IMR-90 (cell line): Measurements from ENCODE around the gene PEX26. TPM values are rescaled to one million over a fixed set of nuclear protein-coding genes. Genes with fewer than 3 reads are reported as not detected.

ENCODE experiments used
- ATAC-seq: fragments of 200-7000 bp; cut with Tn5 transposase; 2 replicates; pipeline ENCODE4 v1.9.1; 2020; ENCODE audit warnings: low read depth, mild to moderate bottlenecking, moderate library complexity
- BruUV-seq: library from RNA; stranded (reverse); fragments of 400-500 nt; replicated peaks from 2 replicates; lab custom pipeline; 2021; lab: Mats Ljungman, UMichigan
- CTCF ChIA-PET: fragments of 300-600 bp; formaldehyde crosslinking; extraction: SDS; loops from one replicate; lab custom pipeline; 2021; ENCODE audit warnings: antibody characterized with exemption; lab: Yijun Ruan, JAX
- POLR2A ChIA-PET: fragments of 300-600 bp; sonication (Branson Sonifier 250); formaldehyde crosslinking; loops from one replicate; lab custom pipeline; 2022; ENCODE audit warnings: antibody characterized with exemption; ENCODE audit not compliant: unreplicated experiment; lab: Charles Lee
- DNase-seq: peaks from one replicate; pipeline ENCODE4 v3.0.0; 2013
- H2AFZ ChIP-seq: replicated peaks from 2 replicates; pipeline ENCODE3; 2013; ENCODE audit warnings: low read length, mild to moderate bottlenecking; ENCODE audit not compliant: poor library complexity
- H2AK5ac ChIP-seq: 2 replicates; pipeline ENCODE4 v1.6.1; 2013; ENCODE audit warnings: low read depth, low read length, inconsistent platforms
- H2AK9ac ChIP-seq: replicated peaks from 2 replicates; pipeline ENCODE3; 2013; ENCODE audit warnings: mild to moderate bottlenecking, low read depth, low read length, moderate library complexity; ENCODE audit not compliant: poor library complexity
- H2BK120ac ChIP-seq: 2 replicates; pipeline ENCODE4 v1.6.1; 2013; ENCODE audit warnings: low read depth, low read length, inconsistent platforms
- H2BK15ac ChIP-seq: 3 replicates; pipeline ENCODE4 v1.6.1; 2013; ENCODE audit warnings: low read depth, low read length, inconsistent platforms
- H2BK20ac ChIP-seq: 2 replicates; pipeline ENCODE4 v1.6.1; 2013; ENCODE audit warnings: low read depth, mild to moderate bottlenecking, inconsistent platforms, low read length, moderate library complexity
- H2BK5ac ChIP-seq: 2 replicates; pipeline ENCODE4 v1.6.1; 2013; ENCODE audit warnings: mild to moderate bottlenecking, low read depth, low read length, inconsistent platforms; ENCODE audit not compliant: poor library complexity, severe bottlenecking
- H3K14ac ChIP-seq: replicated peaks from 2 replicates; pipeline ENCODE4 v1.6.1; 2013; ENCODE audit warnings: low read depth, low read length, inconsistent platforms
- H3K18ac ChIP-seq: 2 replicates; pipeline ENCODE4 v1.6.1; 2013; ENCODE audit warnings: low read depth, low read length, control low read depth
- H3K23ac ChIP-seq: 2 replicates; pipeline ENCODE4 v1.6.1; 2013; ENCODE audit warnings: low read depth, low read length, inconsistent platforms
- H3K27ac ChIP-seq: 2 replicates; pipeline ENCODE4 v1.5.1; 2013; ENCODE audit warnings: mild to moderate bottlenecking, control low read depth, low read length; ENCODE audit not compliant: insufficient read depth
- H3K27me3 ChIP-seq: 2 replicates; pipeline ENCODE4 v1.6.1; 2013; ENCODE audit warnings: low read length; ENCODE audit not compliant: control insufficient read depth, insufficient read depth
- H3K36me3 ChIP-seq: 2 replicates; pipeline ENCODE4 v1.6.1; 2013; ENCODE audit warnings: low read length, mixed read lengths; ENCODE audit not compliant: control insufficient read depth, insufficient read depth
- H3K4ac ChIP-seq: 2 replicates; pipeline ENCODE4 v1.6.1; 2013; ENCODE audit warnings: low read depth, low read length, inconsistent platforms
- H3K4me1 ChIP-seq: 2 replicates; pipeline ENCODE4 v1.6.1; 2013; ENCODE audit warnings: low read length, mixed read lengths; ENCODE audit not compliant: control insufficient read depth, insufficient read depth
- H3K4me2 ChIP-seq: 2 replicates; pipeline ENCODE4 v1.6.1; 2013; ENCODE audit warnings: low read depth, mild to moderate bottlenecking, control low read depth, low read length, moderate library complexity
- H3K4me3 ChIP-seq: 2 replicates; pipeline ENCODE4 v1.5.1; 2013; ENCODE audit warnings: low read depth, mild to moderate bottlenecking, control low read depth, low read length, moderate library complexity; ENCODE audit not compliant: insufficient read depth
- H3K56ac ChIP-seq: 2 replicates; pipeline ENCODE4 v1.6.1; 2013; ENCODE audit warnings: low read length, inconsistent platforms; ENCODE audit not compliant: insufficient read depth; ENCODE audit errors: extremely low read depth
- H3K79me1 ChIP-seq, 2 experiments: 2 replicates each; pipeline ENCODE4 v1.6.1; 2013; ENCODE audit warnings: low read length in 2 of 2, inconsistent platforms in 1 of 2, low read depth in 1 of 2
- H3K9ac ChIP-seq: 2 replicates; pipeline ENCODE4 v1.6.1; 2013; ENCODE audit warnings: low read depth, low read length, control low read depth
- H3K9me1 ChIP-seq: 2 replicates; pipeline ENCODE4 v1.6.1; 2013; ENCODE audit warnings: low read length, inconsistent platforms; ENCODE audit not compliant: insufficient read depth
- H3K9me3 ChIP-seq: 2 replicates; pipeline ENCODE4 v1.6.1; 2013; ENCODE audit warnings: low read length; ENCODE audit not compliant: control insufficient read depth, insufficient read depth
- H4K20me1 ChIP-seq: 2 replicates; pipeline ENCODE4 v1.6.1; 2013; ENCODE audit warnings: low read length, inconsistent platforms; ENCODE audit not compliant: insufficient read depth
- H4K5ac ChIP-seq: 2 replicates; pipeline ENCODE4 v1.6.1; 2013; ENCODE audit warnings: mild to moderate bottlenecking, low read depth, low read length, control low read depth
- H4K8ac ChIP-seq, 2 experiments: 2 replicates each; pipeline ENCODE4 v1.6.1; 2013; ENCODE audit warnings: low read depth in 2 of 2, low read length in 2 of 2, control low read depth in 1 of 2, inconsistent platforms in 1 of 2
- H4K91ac ChIP-seq: 2 replicates; pipeline ENCODE4 v1.6.1; 2013; ENCODE audit warnings: low read depth, low read length, inconsistent platforms; ENCODE audit not compliant: insufficient read depth
- BHLHE40 ChIP-seq: fragments of 150-350 bp; IDR thresholded peaks from 2 replicates; pipeline ENCODE4 v1.6.1; 2016; ENCODE audit warnings: mild to moderate bottlenecking, low read depth, low read length
- CEBPB ChIP-seq: IDR thresholded peaks from 2 replicates; pipeline ENCODE4 v1.6.1; 2012; ENCODE audit warnings: low read depth, low read length, improper control_type of control experiment
- CTCF ChIP-seq: conservative IDR thresholded peaks from 2 replicates; pipeline ENCODE4 v1.5.1; 2012; ENCODE audit warnings: mild to moderate bottlenecking, low read depth, low read length, improper control_type of control experiment
- MAFK ChIP-seq: IDR thresholded peaks from 2 replicates; pipeline ENCODE4 v1.6.1; 2012; ENCODE audit warnings: low read depth, low read length, improper control_type of control experiment
- POLR2A ChIP-seq: IDR thresholded peaks from 2 replicates; pipeline ENCODE4 v1.6.1; 2012; ENCODE audit warnings: mild to moderate bottlenecking, low read depth, low read length
- RAD21 ChIP-seq: IDR thresholded peaks from 2 replicates; pipeline ENCODE4 v1.6.1; 2012; ENCODE audit warnings: low read length, improper control_type of control experiment
- RFX5 ChIP-seq: IDR thresholded peaks from 2 replicates; pipeline ENCODE4 v1.8.0; 2012; ENCODE audit warnings: low read depth, mild to moderate bottlenecking, low read length, moderate library complexity
- SMC3 ChIP-seq: fragments of 150-350 bp; IDR thresholded peaks from 2 replicates; pipeline ENCODE4 v1.6.1; 2016; ENCODE audit warnings: low read depth, mild to moderate bottlenecking, antibody characterized with exemption, low read length, moderate library complexity
- dilution Hi-C: fragments of 300-500 bp; cut with HindIII; formaldehyde crosslinking; loops from one replicate; pipeline ENCODE4 v1.14.3; 2018; ENCODE audit warnings: low sequenced_read_pairs; ENCODE audit not compliant: unreplicated experiment
- in situ Hi-C: fragments of 300-500 bp; cut with MboI; formaldehyde crosslinking; loops from 3 replicates; pipeline ENCODE4 v1.14.3; 2019; ENCODE audit warnings: low sequenced_read_pairs, inconsistent platforms, mixed read lengths
- intact Hi-C: fragments of 100-400 bp; cut with micrococcal nuclease; formaldehyde crosslinking; loops from 2 replicates; pipeline ENCODE4 v1.10.0; 2022
- polyA plus RNA-seq, 3 experiments: library from polyadenylated mRNA; depleted of rRNA; stranded (reverse); fragments of >200 nt; gene quantifications; 2 replicates each; pipeline ENCODE4 v1.2.3, GENCODE V29; 2012; ENCODE audit warnings: low replicate concordance in 1 of 3
- total RNA-seq: library from RNA; depleted of rRNA; stranded (reverse); fragments of >200 nt; gene quantifications from 2 replicates; pipeline ENCODE4 v1.2.3, GENCODE V29; 2012

PEX26 gene
- total and polyA plus RNA-seq, 2 of the 4 experiments (the other 2 are of a cell fraction) = 12.2 to 18.5 TPM

- H4K5ac ChIP-seq = no peak overlapping the region
- no peaks in the 10 kb centered on the region for H3K27me3 ChIP-seq
- H4K8ac ChIP-seq = no peak overlapping the region
- intact Hi-C loops = loop anchor here (5.0 kb wide), 1 partner anchor 47 kb away; no protein-coding TSS in a partner anchor
- TF ChIP-seq POLR2A (no peak), BHLHE40 (no peak), MAFK (no peak), CEBPB (no peak), RAD21 (no peak), RFX5 (no peak), CTCF (no peak), SMC3 (no peak)
- H4K20me1 ChIP-seq = no peaks in the 10 kb centered on the region
- no peak overlapping the region for H3K27ac ChIP-seq
- H3K9ac ChIP-seq = no peak overlapping the region
- in situ Hi-C loops = no loop called here
- peaks cover 4% of the 10 kb centered on the region; the same call in 1 of the 2 replicates for H3K9me1 ChIP-seq
- ChIA-PET CTCF (no interaction called here), POLR2A (no interaction called here)
- no TSS peak for BruUV-seq
- no peak overlapping the region for H2BK15ac ChIP-seq
- no peak overlapping the region for H2AK9ac ChIP-seq
- H3K18ac ChIP-seq = no peak overlapping the region
- DNase-seq = peak; percentile 34
- no peaks in the 10 kb centered on the region for H3K4me1 ChIP-seq
- no peak overlapping the region for H3K14ac ChIP-seq
- H3K4me2 ChIP-seq = no peak overlapping the region
- H3K79me1 ChIP-seq = peaks cover 16 to 32% of the 10 kb centered on the region in 2 experiments; a peak in 2 of 4 replicates
- H2BK120ac ChIP-seq = no peak overlapping the region
- peak; percentile 54 for ATAC-seq
- H2AFZ ChIP-seq = no peak overlapping the region
- no peak overlapping the region for H2AK5ac ChIP-seq
- H4K91ac ChIP-seq = no peak overlapping the region
- no peak overlapping the region for H2BK20ac ChIP-seq
- peaks cover 51% of the 10 kb centered on the region for H3K36me3 ChIP-seq
- no peak overlapping the region for H3K23ac ChIP-seq
- no peaks in the 10 kb centered on the region for H3K9me3 ChIP-seq
- no peak overlapping the region for H3K56ac ChIP-seq
- H3K4ac ChIP-seq = no peak overlapping the region
- H3K4me3 ChIP-seq = no peak overlapping the region
- dilution Hi-C loops = no loop called here
- H2BK5ac ChIP-seq = no peak overlapping the region
Measured at GRCh38 chr22:18085188-18085587, 7.4 kb downstream of the PEX26 start.
